Measurements from ENCODE around the gene ASS1. TPM values are rescaled to one million over a fixed set of nuclear protein-coding genes. Genes with fewer than 3 reads are reported as not detected.
A peak's percentile ranks its signal among the peaks of the same experiment; 100 is the strongest.

Gene ASS1
- polyA plus RNA-seq, 1 donor: 281 TPM

DNA sequence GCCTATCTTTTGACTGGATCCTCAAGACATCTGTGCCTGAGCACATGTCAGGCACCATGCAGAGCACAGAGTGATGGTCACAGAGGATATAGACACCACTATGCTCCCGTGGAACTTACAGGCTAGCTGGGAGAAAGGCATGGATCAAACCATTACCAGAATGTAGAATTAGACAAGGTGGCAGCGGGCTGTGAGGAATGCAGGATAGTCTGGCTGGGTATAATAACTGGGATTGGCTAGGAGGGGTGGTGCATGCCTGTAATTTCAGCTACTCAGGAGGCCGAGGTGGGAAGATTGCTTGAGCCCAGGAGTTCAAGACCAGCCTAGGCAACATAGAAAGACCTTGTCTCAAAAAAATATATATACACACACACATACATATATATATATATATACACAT lies 50.3 kb downstream of the ASS1 start:
- no peak for DNase-seq

DNA sequence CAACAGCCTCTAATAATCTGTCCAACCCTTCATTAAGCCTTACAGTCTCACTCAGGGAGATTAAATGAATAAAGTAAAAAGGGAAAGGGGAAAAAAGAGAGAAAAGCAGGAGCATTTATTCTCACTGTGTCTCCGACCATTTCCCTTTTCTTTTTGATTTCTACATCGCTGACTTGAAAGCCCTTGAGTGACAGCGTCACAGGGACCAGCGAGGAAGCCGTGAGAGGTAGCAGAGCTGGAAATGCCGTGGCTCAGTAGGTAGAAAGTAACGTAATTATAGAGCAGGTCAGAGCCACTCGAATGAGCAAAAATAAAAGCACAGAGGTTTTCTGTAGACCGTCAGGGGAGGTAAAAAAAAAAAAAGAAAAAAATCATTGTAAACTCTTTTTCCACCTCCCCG lies 52.4 kb downstream of the ASS1 start:
- no peak for DNase-seq

DNA sequence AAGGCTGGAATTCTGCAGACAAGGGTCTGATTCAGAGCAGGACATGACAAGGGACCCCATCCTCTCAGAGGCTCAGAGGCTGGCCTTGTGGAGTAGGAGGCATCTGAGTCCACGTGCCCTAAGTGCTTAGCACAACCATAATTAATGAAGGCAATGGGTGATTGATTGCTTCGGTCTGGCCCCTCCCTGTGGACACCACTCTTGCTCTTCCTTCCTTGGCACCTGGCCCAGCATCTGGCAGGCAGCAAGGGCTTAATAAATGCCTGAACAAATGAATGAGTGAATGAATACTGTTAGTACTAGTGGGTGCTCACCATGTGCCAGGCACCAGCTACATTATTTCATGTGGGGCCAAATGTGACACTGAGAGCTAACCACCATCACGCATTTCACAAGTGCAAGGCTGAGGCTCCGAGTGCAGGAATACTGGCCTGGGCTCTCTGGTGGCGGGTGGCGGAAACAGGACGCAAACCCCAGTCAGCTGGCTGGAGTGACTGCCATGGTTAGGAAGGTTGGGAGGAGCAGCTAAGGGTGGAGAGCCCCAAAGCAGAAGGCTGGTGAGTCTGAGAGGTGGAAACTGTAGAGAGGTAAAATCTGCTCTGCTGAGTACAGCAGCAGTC lies 53.6 kb downstream of the ASS1 start:
- no peak for DNase-seq

DNA sequence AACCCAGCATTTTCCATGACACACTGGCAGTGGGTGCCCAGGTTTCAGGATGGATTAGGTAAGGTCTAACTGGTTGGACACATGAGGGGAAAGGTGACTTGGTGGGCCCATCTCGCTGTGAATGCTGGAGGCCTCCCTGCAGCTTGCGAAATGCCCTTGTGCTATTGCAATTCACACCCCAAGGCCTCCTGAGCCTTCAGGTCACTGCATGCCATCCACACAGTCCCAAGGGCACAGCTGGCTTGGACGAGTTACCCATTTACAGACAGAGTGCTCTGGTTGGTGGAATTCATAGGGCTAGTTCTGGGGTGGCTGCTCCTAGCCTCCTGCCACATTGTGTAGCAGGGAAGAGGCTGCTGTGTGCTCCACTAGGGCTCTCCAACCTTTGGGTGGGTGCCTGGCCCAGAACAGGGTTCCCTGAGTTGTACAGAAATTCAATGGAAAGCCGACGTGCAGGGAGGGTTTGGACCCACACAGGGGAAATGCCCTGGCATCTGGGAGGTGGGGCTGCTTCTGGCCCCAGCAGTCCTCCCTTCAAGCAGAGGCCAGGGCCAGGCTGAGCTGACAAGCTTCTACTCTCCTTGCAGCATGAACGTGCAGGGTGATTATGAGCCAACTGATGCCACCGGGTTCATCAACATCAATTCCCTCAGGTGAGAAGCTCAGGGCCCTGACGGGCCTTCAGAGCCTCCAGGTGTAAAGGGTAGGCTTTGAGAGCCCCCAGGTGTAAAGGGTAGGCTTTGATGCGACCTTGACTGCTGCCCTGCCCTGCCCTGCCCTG lies 54.3 kb downstream of the ASS1 start:
- no peak for DNase-seq

DNA sequence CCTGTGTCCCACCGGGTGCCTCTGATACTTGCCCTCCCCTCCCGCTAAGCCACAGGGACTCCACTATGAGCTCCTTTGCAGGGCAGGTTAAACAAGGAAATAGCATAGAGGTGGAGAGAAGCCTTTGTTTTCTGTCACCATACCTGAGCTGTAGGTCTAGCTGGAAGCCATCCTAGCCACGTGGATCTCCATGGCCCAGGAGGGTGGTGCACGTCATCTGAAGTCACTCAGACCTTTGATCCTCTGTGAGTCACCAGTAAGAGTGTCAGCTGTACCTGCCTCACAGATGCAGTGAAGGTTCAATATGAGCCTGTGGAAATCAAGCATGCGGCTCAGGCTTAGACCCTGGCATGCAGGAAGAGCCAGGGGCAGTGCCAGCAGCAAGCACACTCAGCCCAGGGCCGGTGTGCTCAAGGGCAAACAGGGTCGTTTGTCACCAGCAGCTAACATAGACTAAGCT lies 55.1 kb downstream of the ASS1 start:
- DNase-seq: no peak

DNA sequence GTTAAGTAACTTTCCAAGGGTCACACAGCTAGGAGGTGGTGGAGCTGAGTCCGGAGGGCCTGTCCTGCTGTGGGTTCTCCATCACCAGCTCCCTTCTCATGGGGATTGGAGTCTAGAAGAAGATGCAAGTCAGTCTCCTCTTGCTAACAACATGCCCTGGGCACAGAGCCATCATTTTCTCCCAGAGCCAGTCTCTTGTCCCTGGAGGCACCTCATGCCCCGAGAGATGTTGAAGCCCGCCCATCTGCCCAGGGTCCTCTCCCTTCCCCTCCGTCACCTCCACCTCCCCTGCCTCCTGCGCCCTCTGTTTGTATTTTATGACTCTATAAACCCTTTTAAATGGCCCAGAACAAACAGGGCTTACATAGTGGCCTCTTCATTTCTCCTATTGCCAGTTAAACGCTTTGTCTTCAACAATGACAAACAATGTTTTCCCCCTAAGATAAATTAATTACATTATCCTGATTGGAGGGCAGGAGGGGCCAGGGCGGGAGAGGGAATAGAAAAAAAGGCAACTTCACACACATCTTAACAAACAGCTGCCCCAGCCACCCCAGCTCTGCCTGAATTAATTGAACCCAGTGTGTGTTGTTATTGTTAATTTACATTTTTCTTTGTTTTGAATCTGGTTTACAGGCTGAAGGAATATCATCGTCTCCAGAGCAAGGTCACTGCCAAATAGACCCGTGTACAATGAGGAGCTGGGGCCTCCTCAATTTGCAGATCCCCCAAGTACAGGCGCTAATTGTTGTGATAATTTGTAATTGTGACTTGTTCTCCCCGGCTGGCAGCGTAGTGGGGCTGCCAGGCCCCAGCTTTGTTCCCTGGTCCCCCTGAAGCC lies 55.8 kb downstream of the ASS1 start:
- no peak for DNase-seq

DNA sequence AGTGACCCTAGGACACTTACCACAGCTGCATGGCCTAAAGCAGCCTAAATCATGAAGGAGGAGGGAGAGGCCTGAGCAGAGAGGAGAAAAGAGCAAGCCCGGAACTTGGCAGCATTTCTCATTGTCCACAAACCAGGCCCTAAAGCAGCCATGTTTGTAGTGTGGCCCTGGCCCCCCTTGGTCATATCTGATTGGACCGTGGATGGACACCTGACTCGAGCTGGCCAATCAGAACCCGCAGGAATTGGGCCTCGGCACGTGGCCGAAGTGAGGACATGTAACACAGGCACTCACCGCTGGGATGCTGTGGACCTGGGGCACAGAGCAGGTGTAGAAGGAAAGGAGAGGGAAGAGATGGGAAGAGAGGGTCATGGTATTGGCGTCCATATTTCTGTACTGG lies 56.9 kb downstream of the ASS1 start:
- DNase-seq: no peak

DNA sequence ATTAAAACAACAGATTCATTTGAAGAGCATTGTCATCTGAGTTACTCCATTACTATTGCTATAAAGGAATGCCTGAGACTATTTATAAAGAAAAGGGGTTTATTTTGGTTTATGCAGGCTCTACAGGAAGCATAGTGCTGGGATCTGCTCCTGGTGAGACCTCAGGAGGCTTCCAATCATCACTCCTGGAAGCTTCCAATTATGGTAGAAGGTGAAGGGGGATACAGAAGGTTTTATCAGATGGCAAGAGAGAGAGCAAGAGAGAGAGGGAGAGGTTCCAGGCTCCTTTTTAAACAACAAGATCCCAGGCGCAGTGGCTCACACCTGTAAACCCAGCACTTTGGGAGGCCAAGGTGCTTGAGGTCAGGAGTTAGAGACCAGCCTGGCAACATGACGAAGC lies 63.5 kb downstream of the ASS1 start:
- DNase-seq: no peak

DNA sequence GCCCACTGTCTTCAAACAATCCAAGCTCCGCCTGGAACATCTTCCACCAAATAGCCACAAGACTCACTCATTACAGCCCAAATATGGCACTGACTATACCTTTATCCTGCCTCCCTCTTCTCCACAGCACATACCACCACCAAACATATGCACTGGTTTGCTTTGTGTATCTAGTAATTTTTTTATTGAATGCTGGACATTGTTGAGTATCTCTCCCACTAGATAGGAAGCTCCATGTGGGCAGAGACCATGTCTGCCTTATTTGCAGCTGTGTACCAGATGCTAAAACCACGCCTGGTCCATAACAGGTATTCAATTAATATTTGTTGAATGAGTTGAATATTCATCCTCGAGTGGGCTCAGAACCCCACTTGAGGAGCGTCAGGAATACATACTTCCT lies 67.4 kb downstream of the ASS1 start:
- no peak for DNase-seq

DNA sequence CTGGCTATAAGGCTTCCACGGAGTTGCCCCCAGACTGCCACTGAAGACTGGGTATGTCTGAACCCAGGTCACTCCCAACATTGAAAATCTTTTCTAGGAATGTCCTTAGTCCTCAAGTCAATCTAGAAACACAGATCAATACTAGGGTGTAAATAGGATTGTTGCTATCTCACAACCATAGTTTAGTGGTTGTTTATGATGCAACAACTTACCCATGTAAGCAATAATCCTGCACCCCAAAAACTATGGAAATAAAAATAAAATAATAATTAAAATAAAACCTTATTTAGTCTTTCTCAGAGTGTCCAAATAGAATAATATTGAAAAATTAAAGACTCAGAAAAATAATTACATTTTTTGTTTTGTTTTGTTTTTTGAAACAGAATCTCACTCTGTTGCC lies 68.3 kb downstream of the ASS1 start:
- DNase-seq: no peak

DNA sequence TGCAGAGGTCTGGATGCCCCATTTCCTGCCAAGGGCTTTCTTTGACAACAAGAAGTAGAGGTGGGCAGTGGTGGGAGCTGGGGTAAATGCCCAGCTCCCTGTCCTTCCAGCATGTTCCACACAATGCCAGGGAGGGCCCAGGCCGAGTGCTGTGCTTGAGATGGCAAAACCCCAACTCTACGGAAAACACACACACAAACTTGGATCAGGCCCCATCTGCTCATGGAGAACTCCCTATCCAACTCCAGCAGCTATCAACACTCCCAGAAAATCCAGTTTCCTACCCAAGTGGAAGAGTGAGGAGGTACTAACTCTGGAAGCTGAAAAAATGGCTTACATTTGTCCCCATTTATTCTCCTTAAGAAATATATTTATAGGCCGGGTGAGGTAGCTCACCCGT lies 73.5 kb downstream of the ASS1 start:
- no peak for DNase-seq

DNA sequence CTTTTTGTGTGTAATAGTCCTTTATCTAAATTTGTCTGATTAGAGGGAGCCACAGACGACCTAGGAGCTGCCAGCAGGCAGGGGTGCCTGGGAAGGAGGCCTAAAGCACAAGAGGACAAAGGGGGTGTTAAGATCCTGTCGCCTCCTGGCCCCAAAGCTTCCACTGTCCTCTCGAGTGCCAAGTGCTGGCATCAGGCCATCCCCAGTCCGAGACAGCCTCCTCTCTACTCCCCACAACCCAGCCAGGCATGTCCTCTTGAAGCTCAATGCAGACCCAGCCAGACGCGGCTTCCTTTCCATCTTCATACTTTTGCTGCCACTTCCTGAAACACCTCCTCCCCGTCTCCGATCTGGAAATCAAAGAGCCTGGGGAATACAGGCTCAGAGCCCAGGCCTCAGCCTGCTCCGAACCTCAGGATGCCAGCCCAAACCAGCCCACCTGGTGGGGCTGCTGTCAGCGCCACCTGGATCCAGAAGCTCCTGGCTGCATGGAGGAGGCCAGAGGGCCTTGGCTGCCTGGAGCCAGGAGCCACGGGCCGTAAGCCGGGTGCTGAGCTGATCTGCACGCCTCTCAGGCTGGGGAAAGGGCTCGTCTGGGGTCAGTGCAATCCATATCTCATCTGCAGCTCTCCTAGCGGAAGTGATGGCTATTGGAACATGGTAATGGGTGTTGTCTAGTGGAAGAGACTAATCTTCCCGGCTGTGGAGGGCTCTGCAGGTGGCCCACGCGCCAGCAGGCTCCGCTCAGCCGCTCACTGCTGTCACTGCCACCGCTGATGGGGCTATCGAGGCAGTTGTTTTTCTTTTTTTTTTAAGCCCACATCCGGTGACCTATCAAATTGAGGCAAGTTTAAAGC lies 74.4 kb downstream of the ASS1 start:
- DNase-seq: no peak

DNA sequence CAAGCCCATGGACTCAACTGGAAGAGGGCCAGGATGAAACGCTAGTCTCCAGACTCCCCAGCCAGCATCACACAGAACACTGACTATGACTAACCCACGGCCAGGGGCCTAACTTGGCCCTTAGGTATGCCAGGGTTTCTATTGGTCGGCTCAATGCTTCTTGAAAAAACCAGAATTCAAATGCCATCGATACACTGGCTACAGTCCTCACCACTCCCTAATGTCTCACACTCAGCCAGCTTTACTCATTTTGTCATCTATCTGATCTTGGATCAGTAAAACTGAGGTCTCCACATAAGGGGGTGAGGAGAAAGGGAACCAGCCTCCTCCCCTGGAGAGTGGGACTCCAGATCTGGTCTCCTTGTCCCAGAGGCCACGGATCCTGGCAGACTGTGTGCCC lies 75.2 kb downstream of the ASS1 start:
- DNase-seq: no peak

DNA sequence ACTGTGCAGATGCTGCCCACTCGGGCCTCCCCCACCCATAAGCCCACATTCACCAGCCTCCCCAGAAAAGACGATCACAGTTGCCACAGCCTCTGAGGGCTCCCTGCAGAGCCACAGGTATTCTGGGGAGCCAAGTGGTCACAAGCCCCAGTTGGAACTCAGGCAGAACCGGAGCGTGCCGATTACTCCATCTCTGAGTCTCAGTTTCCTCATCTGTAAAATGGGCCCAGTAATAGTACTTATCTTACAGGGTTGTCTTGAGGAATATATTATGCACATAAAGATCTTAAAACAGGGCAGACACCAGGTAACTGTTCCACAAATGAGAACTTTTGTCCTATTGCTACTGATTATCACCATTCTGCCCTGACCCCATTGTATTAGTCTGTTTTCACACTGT lies 77.0 kb downstream of the ASS1 start:
- DNase-seq: no peak

DNA sequence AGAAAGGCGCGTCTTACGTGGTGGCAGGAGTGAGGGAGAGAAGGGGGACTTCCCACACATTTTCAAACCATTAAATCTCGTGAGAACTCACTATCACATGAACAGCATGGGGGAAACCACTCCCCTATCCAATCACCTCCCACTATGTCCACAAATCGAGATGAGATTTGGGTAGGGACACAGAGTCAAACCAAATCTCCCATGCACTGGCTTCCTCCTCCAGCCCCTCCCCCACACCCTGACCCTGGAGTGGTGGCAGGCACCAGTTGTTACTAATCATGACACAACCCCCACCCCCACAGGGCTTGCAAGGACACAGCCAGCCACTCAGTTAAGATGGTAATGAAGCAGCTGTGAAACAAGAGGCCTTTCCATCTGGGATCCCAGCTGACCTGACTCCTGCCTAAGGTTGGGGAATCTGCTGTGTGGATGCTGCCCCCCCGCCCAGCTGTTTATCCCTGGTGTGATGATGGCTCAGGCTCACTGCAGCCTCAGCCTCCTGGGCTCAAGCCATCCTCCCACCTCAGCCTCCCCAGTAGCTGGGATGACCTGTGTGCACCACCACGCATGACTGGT lies 77.6 kb downstream of the ASS1 start:
- DNase-seq: no peak

DNA sequence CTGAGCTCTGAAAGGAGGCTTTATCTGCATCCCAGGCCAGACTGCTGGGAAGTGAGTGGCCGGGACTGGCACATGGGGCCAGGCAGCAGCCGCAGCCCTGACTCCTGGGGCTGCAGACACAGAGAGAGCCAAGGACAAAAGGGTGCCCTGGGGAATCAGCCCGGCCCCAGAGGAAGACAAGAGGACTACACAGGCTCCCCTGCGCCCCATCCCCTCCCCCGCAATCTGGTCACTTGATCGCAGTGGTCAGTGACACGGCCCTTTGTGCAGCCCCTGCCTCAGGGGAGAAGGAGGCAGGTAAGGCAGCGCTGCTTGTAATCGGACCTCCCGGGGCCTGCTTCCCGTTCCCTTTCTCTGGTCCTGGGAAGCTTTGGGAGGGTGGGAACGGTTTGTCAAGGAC lies 79.2 kb downstream of the ASS1 start:
- peak; percentile 26 for DNase-seq

DNA sequence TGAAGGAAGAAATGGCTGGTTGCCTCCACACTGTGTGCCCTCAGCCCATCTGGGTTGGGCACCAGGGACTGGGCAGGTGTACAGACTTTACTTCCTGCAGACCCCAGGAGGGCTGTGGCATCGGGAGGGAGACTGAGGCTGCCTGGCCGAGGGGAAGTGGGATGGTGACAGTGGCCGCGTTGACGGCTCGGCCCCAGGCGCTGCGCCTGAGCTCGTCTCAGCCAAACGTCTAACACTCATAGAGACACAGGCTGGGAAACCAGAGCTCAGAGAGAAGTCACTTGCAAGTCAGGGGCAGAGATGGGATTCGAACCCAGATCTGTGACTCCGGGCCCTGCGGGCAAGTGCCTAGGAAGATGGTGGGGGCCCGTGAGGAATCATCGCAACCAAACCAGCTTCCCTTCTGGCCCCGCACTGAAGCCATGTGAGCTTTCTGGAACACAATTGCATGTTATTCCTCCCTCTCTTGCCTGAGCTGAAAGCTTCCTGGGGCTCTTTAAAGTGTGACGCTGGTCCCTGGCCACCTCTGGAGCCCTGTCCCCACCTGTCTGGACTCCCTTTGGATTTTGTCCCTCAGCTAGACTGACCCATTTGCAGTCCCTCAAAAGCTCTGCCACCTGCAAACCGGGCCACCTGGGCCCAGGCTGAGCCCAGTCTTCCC lies 81.6 kb downstream of the ASS1 start:
- no peak for DNase-seq

DNA sequence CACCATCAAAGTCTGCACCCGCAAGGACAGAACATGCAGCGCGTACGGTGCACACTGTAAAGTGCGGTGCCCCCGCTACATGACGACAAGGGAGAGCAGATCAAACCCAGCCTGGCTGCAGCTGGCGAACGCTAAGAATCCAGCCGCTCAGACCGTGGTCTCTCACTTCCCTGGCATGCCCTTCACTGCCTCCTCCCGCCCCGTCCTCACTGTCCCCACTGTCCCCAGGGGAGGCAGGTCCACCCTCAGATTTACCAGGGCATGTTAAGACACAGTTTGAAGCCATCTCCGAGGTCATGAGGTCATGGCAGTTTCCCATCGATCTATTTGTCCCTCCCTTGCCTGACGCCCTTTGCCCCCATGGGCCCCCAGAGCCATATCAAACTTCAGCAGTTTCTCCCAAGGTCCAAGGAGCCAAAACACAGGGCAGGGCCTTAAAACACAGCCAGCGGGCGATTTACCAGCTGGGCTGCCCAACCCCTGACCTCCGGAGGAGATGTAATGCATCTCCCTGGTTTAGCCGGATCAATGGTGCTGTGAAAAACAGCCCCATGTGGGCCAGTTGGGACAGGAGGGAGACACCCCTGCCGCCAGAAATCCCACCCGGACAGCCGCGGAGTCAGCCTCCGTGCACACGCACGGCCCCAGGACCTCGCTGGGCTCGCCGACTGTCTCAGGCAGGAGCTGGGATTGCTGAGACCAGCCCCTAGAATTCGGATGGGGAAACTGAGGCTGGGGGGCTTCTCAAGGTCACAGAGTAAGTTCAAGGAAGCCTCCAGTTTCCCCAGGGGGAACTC lies 82.3 kb downstream of the ASS1 start:
- no peak for DNase-seq

DNA sequence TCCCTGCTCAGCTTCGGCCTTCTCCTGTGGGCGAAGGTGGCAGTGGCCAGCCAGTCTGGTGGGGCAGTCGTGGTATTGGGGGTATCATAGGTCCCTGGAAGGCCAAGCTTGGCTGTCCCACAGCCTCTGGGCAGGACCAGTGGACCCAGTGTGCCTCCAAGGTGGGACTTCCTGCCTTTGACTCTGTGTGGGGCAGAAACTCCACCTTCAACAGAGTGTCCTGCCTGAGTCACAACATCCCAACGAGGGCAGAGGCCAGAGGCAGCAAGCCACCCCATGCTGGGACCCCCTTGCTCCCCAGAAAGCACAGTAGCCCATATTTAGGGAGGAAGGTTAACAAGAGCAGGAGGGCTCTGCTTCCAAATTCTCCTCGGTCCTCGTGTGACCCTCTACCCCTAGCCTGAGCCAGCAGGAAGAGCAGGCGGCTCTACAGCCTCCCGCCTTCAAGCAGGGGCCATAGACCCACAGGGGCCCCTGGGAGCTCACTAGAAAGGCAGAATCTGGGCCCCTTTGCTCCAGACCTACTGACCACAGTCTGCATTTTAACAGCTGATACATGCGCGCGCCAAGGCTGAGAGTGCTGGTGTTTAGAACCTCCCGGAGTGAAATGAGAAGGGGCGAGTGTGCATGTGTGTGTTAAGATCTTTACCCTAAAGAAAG lies 83.0 kb downstream of the ASS1 start:
- DNase-seq: no peak

DNA sequence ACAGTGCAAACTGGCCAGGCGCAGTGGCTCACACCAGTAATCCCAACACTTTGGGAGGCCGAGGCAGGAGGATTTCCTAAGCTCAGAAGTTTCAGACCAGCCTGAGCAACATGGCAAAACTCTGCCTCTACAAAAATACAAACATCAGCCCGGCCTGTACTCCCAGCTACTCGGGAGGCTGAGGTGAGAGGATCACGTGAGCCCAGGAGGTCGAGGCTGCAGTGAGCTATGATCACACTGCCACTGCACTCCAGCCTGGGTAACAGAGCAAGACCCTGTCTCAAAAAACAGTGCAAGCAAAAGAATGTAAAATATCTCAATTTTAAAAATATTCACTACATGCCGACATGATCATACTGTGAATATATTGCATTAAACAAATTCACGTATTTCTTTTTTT lies 83.9 kb downstream of the ASS1 start:
- no peak for DNase-seq
